HCT116 (cell line): ENCODE measurements around the gene NR6A1. TPM values are rescaled to one million over a fixed set of nuclear protein-coding genes. Genes with fewer than 3 reads are reported as not detected.

Source experiments
- ATAC-seq: fragments of 200-7000 bp; cut with Tn5 transposase; 2 replicates; pipeline ENCODE4 v1.9.1; 2020; ENCODE audit warnings: mild to moderate bottlenecking, moderate library complexity
- BruUV-seq: library from RNA; stranded (reverse); fragments of 400-500 nt; replicated peaks from 2 replicates; lab custom pipeline; 2021; lab: Mats Ljungman, UMichigan
- CTCF ChIA-PET: fragments of 300-600 bp; sonication (Branson Sonifier 250); formaldehyde crosslinking; loops from one replicate; lab custom pipeline; 2021; ENCODE audit warnings: antibody characterized with exemption; lab: Charles Lee
- POLR2A ChIA-PET: fragments of 300-600, 350-600 bp; sonication (Branson Sonifier 250); formaldehyde crosslinking; loops from one replicate; lab custom pipeline; 2021; ENCODE audit warnings: antibody characterized with exemption; lab: Charles Lee
- RAD21 ChIA-PET, 2 experiments: fragments of 300-600 bp; sonication (Branson Sonifier 250); formaldehyde crosslinking; loops; one replicate each; lab custom pipeline; 2023; ENCODE audit warnings: low total read pairs in 2 of 2; ENCODE audit not compliant: uncharacterized antibody in 2 of 2, unreplicated experiment in 2 of 2, low non-redundant PET in 1 of 2; lab: Charles Lee
- DNase-seq: peaks from one replicate; pipeline ENCODE4 v3.0.0-alpha.2; 2010; ENCODE audit warnings: low read depth, low spot score
- H2AFZ ChIP-seq: fragments of 200-600 bp; shearing (Covaris generic), sonication (generic); 2 replicates; pipeline ENCODE4 v1.6.1; 2017; ENCODE audit warnings: low read depth, mixed run types, mixed read lengths, antibody characterized with exemption, low read length; ENCODE audit not compliant: poor library complexity, severe bottlenecking
- H3K27ac ChIP-seq: 2 replicates; pipeline ENCODE4 v1.5.1; 2012; ENCODE audit warnings: low read depth, low read length
- H3K27me3 ChIP-seq: fragments of 200-600 bp; sonication (generic); 2 replicates; pipeline ENCODE4 v1.6.1; 2016; ENCODE audit warnings: mixed run types, low read length, mixed read lengths; ENCODE audit not compliant: insufficient read depth
- H3K36me3 ChIP-seq, 2 experiments: fragments of 200-500 bp in 1 of 2; fragments of 200-600 bp in 1 of 2; sonication (Bioruptor generic) in 1 of 2; sonication (generic) in 1 of 2; 2 replicates each; pipeline versions ENCODE4 v1.5.1 to v1.6.1; 2014 to 2016; ENCODE audit warnings: low read length in 2 of 2, inconsistent platforms in 1 of 2, mixed read lengths in 1 of 2, mixed run types in 1 of 2; ENCODE audit not compliant: insufficient read depth in 2 of 2, control insufficient read depth in 1 of 2
- H3K4me1 ChIP-seq, 2 experiments: fragments of 200-600 bp in 1 of 2; sonication (generic) in 1 of 2; 2 replicates each; pipeline versions ENCODE4 v1.5.1 to v1.6.1; 2012 to 2017; ENCODE audit warnings: low read length in 2 of 2, inconsistent platforms in 1 of 2, mild to moderate bottlenecking in 1 of 2, mixed read lengths in 1 of 2, mixed run types in 1 of 2, moderate library complexity in 1 of 2; ENCODE audit not compliant: insufficient read depth in 2 of 2, control insufficient read depth in 1 of 2
- H3K4me2 ChIP-seq: fragments of 200-600 bp; sonication (generic); 2 replicates; pipeline ENCODE4 v1.6.1; 2017; ENCODE audit warnings: mixed run types, low read length, mixed read lengths
- H3K4me3 ChIP-seq, 2 experiments: fragments of 200-600 bp in 1 of 2; sonication (generic) in 1 of 2; replicated peaks in 1 of 2; 2 replicates each; pipeline ENCODE4 v1.5.1; 2011 to 2016; ENCODE audit warnings: low read length in 2 of 2, control low read depth in 1 of 2, low read depth in 1 of 2, mild to moderate bottlenecking in 1 of 2, mixed read lengths in 1 of 2, mixed run types in 1 of 2
- H3K79me2 ChIP-seq: fragments of 200-600 bp; sonication (generic); 2 replicates; pipeline ENCODE4 v1.6.1; 2017; ENCODE audit warnings: mild to moderate bottlenecking, mixed run types, low read length, moderate library complexity, mixed read lengths; ENCODE audit not compliant: insufficient read depth
- H3K9ac ChIP-seq: fragments of 200-600 bp; sonication (generic); 2 replicates; pipeline ENCODE4 v1.6.1; 2016; ENCODE audit warnings: low read length, mixed read lengths
- H3K9me2 ChIP-seq: fragments of 200-600 bp; sonication (generic), shearing (Covaris generic); 2 replicates; pipeline ENCODE4 v1.6.1; 2017; ENCODE audit warnings: mixed run types, mild to moderate bottlenecking, moderate library complexity; ENCODE audit not compliant: insufficient read depth
- H3K9me3 ChIP-seq, 2 experiments: fragments of 200-500 bp in 1 of 2; fragments of 200-600 bp in 1 of 2; sonication (Bioruptor generic) in 1 of 2; sonication (generic) in 1 of 2; 2 replicates each; pipeline ENCODE4 v1.6.1; 2014 to 2017; ENCODE audit warnings: low read length in 2 of 2, mixed read lengths in 2 of 2, inconsistent platforms in 1 of 2, low read depth in 1 of 2, mild to moderate bottlenecking in 1 of 2, mixed run types in 1 of 2, moderate library complexity in 1 of 2; ENCODE audit not compliant: control insufficient read depth in 1 of 2, insufficient read depth in 1 of 2
- H4K20me1 ChIP-seq: fragments of 200-600 bp; sonication (generic), shearing (Covaris generic); 2 replicates; pipeline ENCODE4 v1.6.1; 2017; ENCODE audit warnings: mixed run types, mild to moderate bottlenecking, moderate library complexity; ENCODE audit not compliant: insufficient read depth
- ATF3 ChIP-seq: IDR thresholded peaks from 2 replicates; pipeline ENCODE4 v1.6.1; 2012
- CBX3 ChIP-seq: IDR thresholded peaks from 2 replicates; pipeline ENCODE4 v1.6.1; 2012; ENCODE audit warnings: low read depth
- CEBPB ChIP-seq: IDR thresholded peaks from 2 replicates; pipeline ENCODE4 v1.6.1; 2012; ENCODE audit warnings: low read depth
- EGR1 ChIP-seq: IDR thresholded peaks from 2 replicates; pipeline ENCODE4 v1.6.1; 2012; ENCODE audit warnings: low read depth
- ELF1 ChIP-seq: IDR thresholded peaks from 2 replicates; pipeline ENCODE4 v1.6.1; 2012; ENCODE audit warnings: low read depth, borderline replicate concordance
- EZH2 ChIP-seq: fragments of 200-600 bp; sonication (generic); IDR thresholded peaks from 2 replicates; pipeline ENCODE4 v1.6.1; 2017; ENCODE audit warnings: antibody characterized with exemption, mixed run types
- EZH2phosphoT487 ChIP-seq: fragments of 200-600 bp; IDR thresholded peaks from 2 replicates; pipeline ENCODE4 v1.6.1; 2018; ENCODE audit warnings: antibody characterized with exemption, borderline replicate concordance
- JUND ChIP-seq: IDR thresholded peaks from 2 replicates; pipeline ENCODE4 v1.6.1; 2012
- POLR2A ChIP-seq: IDR thresholded peaks from 2 replicates; pipeline ENCODE4 v1.7.0; 2011; ENCODE audit warnings: borderline replicate concordance; ENCODE audit not compliant: insufficient read depth, insufficient read length; ENCODE audit errors: extremely low read depth
- POLR2AphosphoS5 ChIP-seq: IDR thresholded peaks from 2 replicates; pipeline ENCODE4 v1.6.1; 2011; ENCODE audit warnings: mild to moderate bottlenecking, low read depth, low read length, moderate library complexity
- RAD21 ChIP-seq: IDR thresholded peaks from 2 replicates; pipeline ENCODE4 v1.6.1; 2012; ENCODE audit warnings: low read depth, mild to moderate bottlenecking
- REST ChIP-seq: IDR thresholded peaks from 2 replicates; pipeline ENCODE4 v1.6.1; 2012; ENCODE audit warnings: low read depth
- SIN3A ChIP-seq: IDR thresholded peaks from 2 replicates; pipeline ENCODE4 v1.6.1; 2012; ENCODE audit warnings: low read depth
- SRF ChIP-seq: IDR thresholded peaks from 2 replicates; pipeline ENCODE4 v1.6.1; 2012; ENCODE audit warnings: low read depth
- YY1 ChIP-seq: IDR thresholded peaks from 2 replicates; pipeline ENCODE4 v1.6.1; 2011; ENCODE audit warnings: low read length, low read depth, moderate library complexity, mild to moderate bottlenecking; ENCODE audit not compliant: insufficient replicate concordance; ENCODE audit errors: extremely low read depth
- ZBTB33 ChIP-seq: IDR thresholded peaks from 2 replicates; pipeline ENCODE4 v1.6.1; 2011; ENCODE audit warnings: mild to moderate bottlenecking, low read length, moderate library complexity; ENCODE audit not compliant: insufficient replicate concordance; ENCODE audit errors: extremely low read depth
- ZFX ChIP-seq: fragments of 450-650 bp; IDR thresholded peaks from 2 replicates; pipeline ENCODE4 v1.6.1; 2017
- intact Hi-C: fragments of 100-400 bp; cut with micrococcal nuclease; formaldehyde crosslinking; loops from 2 replicates; pipeline ENCODE4 v1.10.0; 2022
- total RNA-seq: library from RNA; stranded (reverse); gene quantifications from one replicate; pipeline ENCODE4 v1.2.1, GENCODE V29; 2021; ENCODE audit not compliant: unreplicated experiment
- TF ChIP-seq, protein P1 (sequence below), 3 experiments: fragments of 200-600 bp in 1 of 3; sonication (generic) in 1 of 3; IDR thresholded peaks in 2 of 3; conservative IDR thresholded peaks in 1 of 3; 2 replicates each; pipeline ENCODE4 v1.5.1; 2012 to 2017; ENCODE audit warnings: low read depth in 2 of 3, low read length in 2 of 3, antibody characterized with exemption in 1 of 3, borderline replicate concordance in 1 of 3, control low read depth in 1 of 3, mild to moderate bottlenecking in 1 of 3, mixed read lengths in 1 of 3, mixed run types in 1 of 3, moderate library complexity in 1 of 3; ENCODE audit not compliant: insufficient read depth in 1 of 3

Gene NR6A1
- total RNA-seq, 1 experiment from 2014 or later, result 9.9 TPM

DNA sequence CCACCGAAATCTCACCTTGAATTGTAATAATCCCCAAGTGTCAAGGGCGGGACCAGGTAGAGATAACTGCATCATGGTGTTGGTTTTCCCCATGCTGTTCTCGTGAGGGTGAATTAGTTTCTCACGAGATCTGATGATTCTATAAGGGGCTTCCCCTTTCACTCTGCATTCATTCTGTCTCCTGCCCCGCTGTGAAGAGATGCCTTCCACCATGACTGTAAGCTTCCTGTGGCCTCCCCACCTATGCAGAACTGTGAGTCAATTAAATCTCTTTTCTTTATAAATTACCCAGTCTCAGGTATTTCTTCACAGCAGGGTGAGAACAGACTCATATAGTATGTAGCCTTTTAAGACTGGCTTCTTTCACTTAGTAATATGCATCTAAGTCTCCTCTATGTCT lies 135.8 kb downstream of the NR6A1 start:
- no peaks in the 10 kb centered on the region for H3K9me3 ChIP-seq
- H3K9ac ChIP-seq, result no peak overlapping the region
- no peaks in the 10 kb centered on the region for H3K36me3 ChIP-seq
- intact Hi-C loops, result no loop called here
- ATAC-seq, result no peak
- H3K27me3 ChIP-seq, result no peaks in the 10 kb centered on the region
- TF ChIP-seq SIN3A, result no peak
- TF ChIP-seq POLR2AphosphoS5, result no peak
- TF ChIP-seq ZBTB33, result no peak
- no peak for TF ChIP-seq RAD21
- no peak for TF ChIP-seq CBX3
- TF ChIP-seq EZH2, result no peak
- TF ChIP-seq JUND, result no peak
- TF ChIP-seq ZFX, result no peak
- TF ChIP-seq, protein P1, sequence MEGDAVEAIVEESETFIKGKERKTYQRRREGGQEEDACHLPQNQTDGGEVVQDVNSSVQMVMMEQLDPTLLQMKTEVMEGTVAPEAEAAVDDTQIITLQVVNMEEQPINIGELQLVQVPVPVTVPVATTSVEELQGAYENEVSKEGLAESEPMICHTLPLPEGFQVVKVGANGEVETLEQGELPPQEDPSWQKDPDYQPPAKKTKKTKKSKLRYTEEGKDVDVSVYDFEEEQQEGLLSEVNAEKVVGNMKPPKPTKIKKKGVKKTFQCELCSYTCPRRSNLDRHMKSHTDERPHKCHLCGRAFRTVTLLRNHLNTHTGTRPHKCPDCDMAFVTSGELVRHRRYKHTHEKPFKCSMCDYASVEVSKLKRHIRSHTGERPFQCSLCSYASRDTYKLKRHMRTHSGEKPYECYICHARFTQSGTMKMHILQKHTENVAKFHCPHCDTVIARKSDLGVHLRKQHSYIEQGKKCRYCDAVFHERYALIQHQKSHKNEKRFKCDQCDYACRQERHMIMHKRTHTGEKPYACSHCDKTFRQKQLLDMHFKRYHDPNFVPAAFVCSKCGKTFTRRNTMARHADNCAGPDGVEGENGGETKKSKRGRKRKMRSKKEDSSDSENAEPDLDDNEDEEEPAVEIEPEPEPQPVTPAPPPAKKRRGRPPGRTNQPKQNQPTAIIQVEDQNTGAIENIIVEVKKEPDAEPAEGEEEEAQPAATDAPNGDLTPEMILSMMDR (IDR thresholded peaks at IDR 0.05 in 2 of 3, conservative IDR thresholded peaks at IDR 0.05 in 1 of 3; ENCODE audit: borderline replicate concordance in 1 of 3, insufficient read depth in 1 of 3, low read depth in 2 of 3, low read length in 2 of 3), result no peak
- no peak for TF ChIP-seq POLR2A
- TF ChIP-seq CEBPB, result no peak
- TF ChIP-seq EGR1, result no peak
- no peak for TF ChIP-seq YY1
- no peak for TF ChIP-seq ELF1
- TF ChIP-seq REST, result no peak
- no peak for TF ChIP-seq ATF3
- no peak for TF ChIP-seq EZH2phosphoT487
- TF ChIP-seq SRF, result no peak
- H3K79me2 ChIP-seq, result peaks cover 4% of the 10 kb centered on the region; the same call in 1 of the 2 replicates
- no peak overlapping the region for H3K27ac ChIP-seq
- no peaks in the 10 kb centered on the region; the same call in 1 of the 2 replicates for H4K20me1 ChIP-seq
- ChIA-PET RAD21 (no interaction called here), CTCF (no interaction called here), POLR2A (no interaction called here)
- no peak overlapping the region for H3K4me3 ChIP-seq
- H3K4me1 ChIP-seq, result peaks cover 0 to 7% of the 10 kb centered on the region in 2 experiments; a peak in 1 of 4 replicates
- H3K4me2 ChIP-seq, result no peak overlapping the region
- no peaks in the 10 kb centered on the region for H3K9me2 ChIP-seq
- no peak overlapping the region for H2AFZ ChIP-seq
- no peak for DNase-seq
- BruUV-seq, result no TSS peak
